Activated CD8-positive, alpha-beta T cell treated with anti-CD3 and anti-CD28 coated beads for 36 hours (primary cell): ENCODE data around the gene BMERB1. TPM values are rescaled to one million over a fixed set of nuclear protein-coding genes. Genes with fewer than 3 reads are reported as not detected.

Experiments
- ATAC-seq: fragments of 200-7000 bp; cut with Tn5 transposase; one replicate; pipeline ENCODE4 v1.10.0; 2021; ENCODE audit warnings: mild to moderate bottlenecking, moderate library complexity
- CTCF ChIA-PET: fragments of 350-600 bp; sonication (Branson Sonifier 250); formaldehyde crosslinking; loops from one replicate; lab custom pipeline; 2021; ENCODE audit warnings: antibody characterized with exemption; lab: Charles Lee
- POLR2A ChIA-PET: fragments of 350-600 bp; sonication (Branson Sonifier 250); formaldehyde crosslinking; loops from one replicate; lab custom pipeline; 2021; ENCODE audit warnings: antibody characterized with exemption; lab: Charles Lee
- DNase-seq: peaks from one replicate; pipeline ENCODE4 v3.0.0-alpha.2; 2020
- H3K27ac Mint-ChIP-seq: one replicate; pipeline ENCODE4 v1.8.0; 2021; ENCODE audit warnings: mild to moderate bottlenecking, mixed read lengths
- H3K27me3 Mint-ChIP-seq: one replicate; pipeline ENCODE4 v1.8.0; 2021; ENCODE audit warnings: mixed read lengths
- H3K36me3 Mint-ChIP-seq: one replicate; pipeline ENCODE4 v1.8.0; 2021; ENCODE audit warnings: low read depth, mixed read lengths
- H3K4me1 Mint-ChIP-seq: one replicate; pipeline ENCODE4 v1.8.0; 2021; ENCODE audit warnings: low read depth, mixed read lengths
- H3K4me3 Mint-ChIP-seq: one replicate; pipeline ENCODE4 v1.8.0; 2021; ENCODE audit warnings: mild to moderate bottlenecking, moderate library complexity, mixed read lengths
- H3K9me3 Mint-ChIP-seq: one replicate; pipeline ENCODE4 v1.8.0; 2021; ENCODE audit warnings: mixed read lengths
- CTCF ChIP-seq: fragments of 200-600 bp; IDR thresholded peaks from one replicate; pipeline ENCODE4 v1.8.0; 2022; ENCODE audit warnings: antibody characterized with exemption, mild to moderate bottlenecking
- intact Hi-C: fragments of 100-400 bp; cut with micrococcal nuclease; formaldehyde crosslinking; loops from one replicate; pipeline ENCODE4 v1.10.0; 2022
- total RNA-seq, 2 experiments: library from RNA; stranded (reverse); gene quantifications; one replicate each; pipeline ENCODE4 v1.2.3, GENCODE V29; 2021

The BMERB1 gene
- total RNA-seq, 2 experiments from 2014 or later: 14.0 to 14.1 TPM

DNA sequence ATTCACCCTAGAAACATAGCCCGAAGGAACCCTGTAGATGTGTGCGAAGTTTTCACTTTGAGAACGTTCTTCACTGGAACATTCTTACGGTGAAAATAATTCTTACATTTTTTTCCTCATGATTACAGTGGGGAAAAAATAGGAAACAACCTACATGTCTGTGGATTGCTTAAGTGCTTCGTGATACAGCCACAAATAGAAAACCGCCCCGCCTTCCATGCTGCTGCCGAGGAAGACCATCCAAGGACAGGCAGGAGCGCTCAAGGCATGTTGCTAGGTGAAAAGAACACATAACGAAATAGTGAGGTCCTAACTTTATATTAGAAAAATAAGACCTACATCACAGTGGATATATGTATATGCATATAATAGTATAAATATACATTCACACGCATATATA lies 78.8 kb downstream of the BMERB1 start:
- no peak for ATAC-seq
- CTCF ChIA-PET: no interaction called here
- POLR2A ChIA-PET: no interaction called here
- Mint-ChIP-seq H3K4me3 (no peak overlapping the region), H3K27me3 (no peaks in the 10 kb centered on the region), H3K27ac (no peak overlapping the region), H3K9me3 (no peaks in the 10 kb centered on the region), H3K4me1 (peaks cover 12% of the 10 kb centered on the region), H3K36me3 (no peaks in the 10 kb centered on the region)
- TF ChIP-seq CTCF: no peak
- intact Hi-C loops: no loop called here
- DNase-seq: no peak

- Mint-ChIP-seq H3K27ac (no peak overlapping the region), H3K27me3 (no peaks in the 10 kb centered on the region), H3K4me3 (no peak overlapping the region), H3K9me3 (no peaks in the 10 kb centered on the region), H3K4me1 (peaks cover 4% of the 10 kb centered on the region), H3K36me3 (no peaks in the 10 kb centered on the region)
- ATAC-seq (no peak), DNase-seq (no peak)
- ChIA-PET CTCF (interaction anchor here (1.8 kb wide), 1 partner anchor 43 kb away, joined by 4 read pairs; no protein-coding TSS in a partner anchor), POLR2A (no interaction called here)
- TF ChIP-seq CTCF: no peak
- intact Hi-C loops: no loop called here
Measured at GRCh38 chr16:15515992-15516391, 81.6 kb downstream of the BMERB1 start.

DNA sequence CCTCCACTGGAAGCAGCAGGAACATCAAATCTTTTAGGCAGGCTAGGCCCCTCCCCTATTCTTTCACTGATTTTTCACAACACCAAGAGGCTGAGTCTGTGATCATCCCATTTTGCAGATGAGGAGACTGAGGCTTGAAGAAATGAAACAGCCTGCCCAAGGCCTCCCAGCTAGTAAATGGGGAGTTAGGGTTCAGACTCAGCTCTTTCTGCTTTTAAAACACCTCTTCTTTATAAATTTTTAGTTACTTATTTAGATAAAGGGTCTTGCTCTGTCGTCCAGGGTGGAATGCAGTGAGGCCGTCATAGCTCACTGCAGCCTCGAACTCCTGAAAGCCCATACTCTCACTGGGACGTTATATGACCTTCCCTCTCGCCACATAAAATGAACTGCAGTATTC lies 82.2 kb downstream of the BMERB1 start:
- no peaks in the 10 kb centered on the region for H3K27me3 Mint-ChIP-seq
- ChIA-PET CTCF (interaction anchor here (1.8 kb wide), 1 partner anchor 43 kb away, joined by 4 read pairs; no protein-coding TSS in a partner anchor), POLR2A (no interaction called here)
- H3K36me3 Mint-ChIP-seq: no peaks in the 10 kb centered on the region
- H3K9me3 Mint-ChIP-seq: no peaks in the 10 kb centered on the region
- no peak overlapping the region for H3K4me3 Mint-ChIP-seq
- DNase-seq (no peak), ATAC-seq (no peak)
- H3K4me1 Mint-ChIP-seq: peaks cover 10% of the 10 kb centered on the region
- no peak overlapping the region for H3K27ac Mint-ChIP-seq
- intact Hi-C loops: no loop called here
- TF ChIP-seq CTCF: no peak

DNA sequence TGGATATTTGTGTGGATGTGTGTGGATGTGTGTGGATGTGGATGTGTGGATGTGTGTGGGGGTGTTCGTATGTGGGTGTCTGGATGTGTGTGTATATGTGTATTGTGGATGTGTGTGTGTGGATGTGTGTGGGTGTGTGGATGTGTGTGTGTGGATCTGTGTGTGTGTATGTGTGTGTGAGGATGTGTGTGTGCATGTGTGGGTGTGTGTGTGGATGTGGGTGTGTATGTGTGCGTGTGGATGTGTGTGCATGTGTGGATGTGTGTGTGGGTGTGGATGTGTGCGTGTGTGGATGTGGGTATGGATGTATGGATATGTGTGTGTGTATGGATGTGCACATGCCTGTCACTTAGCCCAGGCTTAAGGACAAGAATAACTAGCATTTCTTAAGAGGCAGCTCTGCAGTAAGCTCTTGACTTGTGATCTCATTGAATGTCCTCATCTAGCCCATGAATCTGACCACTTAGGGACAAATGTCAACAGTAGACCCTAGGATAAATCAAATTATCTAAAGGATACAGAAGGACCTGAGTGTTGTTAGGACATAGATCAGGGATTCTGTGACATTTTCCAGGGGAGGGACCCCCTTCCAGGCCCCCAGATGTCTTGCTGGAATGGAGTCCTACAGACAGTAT lies 83.5 kb downstream of the BMERB1 start:
- no peaks in the 10 kb centered on the region for H3K27me3 Mint-ChIP-seq
- intact Hi-C loops: no loop called here
- no peak for DNase-seq
- ChIA-PET POLR2A (no interaction called here), CTCF (interaction anchor here (1.8 kb wide), 1 partner anchor 41 kb away, joined by 4 read pairs; no protein-coding TSS in a partner anchor)
- no peak overlapping the region for H3K4me3 Mint-ChIP-seq
- H3K9me3 Mint-ChIP-seq: no peaks in the 10 kb centered on the region
- no peak for TF ChIP-seq CTCF
- no peaks in the 10 kb centered on the region for H3K36me3 Mint-ChIP-seq
- no peak for ATAC-seq
- H3K27ac Mint-ChIP-seq: no peak overlapping the region
- H3K4me1 Mint-ChIP-seq: peaks cover 14% of the 10 kb centered on the region

DNA sequence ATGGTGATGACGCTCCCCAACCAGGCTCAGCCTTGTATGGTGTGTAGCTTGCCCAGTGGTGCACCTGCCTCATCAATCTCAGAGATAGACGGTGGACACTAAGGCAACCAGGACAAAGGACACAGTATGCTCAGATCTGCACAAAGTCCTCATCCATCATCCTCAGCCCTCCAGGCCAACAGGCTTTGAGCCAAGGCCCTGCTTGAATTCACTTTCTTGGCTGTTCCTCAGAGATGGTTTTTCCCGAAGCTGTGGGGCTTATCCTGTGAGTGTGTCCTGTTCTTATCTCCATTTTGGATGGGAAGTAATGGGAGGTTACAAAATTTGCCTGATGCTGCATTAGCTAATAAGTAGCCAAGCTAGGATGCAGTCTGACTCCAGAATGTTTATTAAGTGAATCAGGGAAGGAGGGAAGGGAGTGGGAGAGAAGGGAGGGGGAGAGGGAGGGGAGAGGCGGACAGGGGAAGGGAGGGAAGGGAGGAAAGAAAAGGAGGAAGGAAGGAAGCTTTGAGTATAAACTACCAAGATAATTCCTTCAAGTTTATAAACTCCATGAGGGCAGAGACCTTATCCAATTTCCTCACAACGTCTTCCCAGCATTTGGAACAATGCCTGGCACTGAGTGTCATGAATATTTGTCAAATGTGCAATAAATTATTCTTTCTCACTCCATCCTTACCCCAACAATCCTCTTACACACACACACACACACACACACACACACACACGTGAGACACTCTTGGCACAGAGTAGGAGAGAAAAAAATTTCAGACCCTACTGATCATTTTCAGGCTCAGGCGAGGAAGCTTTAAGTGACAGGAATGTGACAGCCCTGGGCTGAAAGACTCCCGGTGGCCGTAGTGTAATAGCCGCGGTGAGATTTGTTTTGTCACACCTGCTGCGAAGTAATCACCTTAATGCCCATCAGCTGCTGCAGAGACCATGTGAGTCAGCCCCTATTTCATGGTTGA lies 84.3 kb downstream of the BMERB1 start:
- H3K27me3 Mint-ChIP-seq: no peaks in the 10 kb centered on the region
- peaks cover 18% of the 10 kb centered on the region for H3K4me1 Mint-ChIP-seq
- no peaks in the 10 kb centered on the region for H3K9me3 Mint-ChIP-seq
- H3K4me3 Mint-ChIP-seq: no peak overlapping the region
- no peaks in the 10 kb centered on the region for H3K36me3 Mint-ChIP-seq
- ChIA-PET CTCF (no interaction called here), POLR2A (no interaction called here)
- DNase-seq: no peak
- intact Hi-C loops: no loop called here
- ATAC-seq: no peak
- no peak overlapping the region for H3K27ac Mint-ChIP-seq
- no peak for TF ChIP-seq CTCF
